GM10266 (cell line): ENCODE results near the gene CCDC87.
A peak's percentile ranks its signal among the peaks of the same experiment; 100 is the strongest.

Experiments used
- DNase-seq: peaks from one replicate; pipeline ENCODE4 v3.0.0; 2012; ENCODE audit errors: extremely low spot score
- CTCF ChIP-seq: IDR thresholded peaks from 2 replicates; pipeline ENCODE4 v1.5.1; 2012; ENCODE audit warnings: mild to moderate bottlenecking, low read depth; ENCODE audit not compliant: control insufficient read depth, insufficient read depth; ENCODE audit errors: missing control alignments

Gene CCDC87

GRCh38 chr11:66600631-66601233 lies 7.9 kb upstream of the CCDC87 start:
- no peak for DNase-seq
- TF ChIP-seq CTCF, result no peak

- TF ChIP-seq CTCF, result no peak
- DNase-seq, result no peak
Measured at GRCh38 chr11:66600219-66600618, 7.4 kb upstream of the CCDC87 start.

GRCh38 chr11:66598993-66599392 lies 6.1 kb upstream of the CCDC87 start:
- no peak for DNase-seq
- TF ChIP-seq CTCF, result no peak

- TF ChIP-seq CTCF, result no peak
- peak; percentile 27 for DNase-seq
Measured at GRCh38 chr11:66595245-66595904, 2.5 kb upstream of the CCDC87 start.

- DNase-seq, result peak; percentile 10
- no peak for TF ChIP-seq CTCF
Measured at GRCh38 chr11:66593650-66594049, 787 bp upstream of the CCDC87 start.

GRCh38 chr11:66593303-66593635 lies 406 bp upstream of the CCDC87 start:
- DNase-seq, result peak; percentile 21
- no peak for TF ChIP-seq CTCF

- TF ChIP-seq CTCF, result no peak
- DNase-seq, result no peak
Measured at GRCh38 chr11:66591175-66591574, 1.7 kb downstream of the CCDC87 start.
